Choroid plexus epithelial cell (primary cell): ENCODE data around the gene TGFBR3.

Experiments
- DNase-seq: peaks from one replicate; pipeline ENCODE4 v3.0.0-alpha.2; 2010; ENCODE audit warnings: low read depth
- H3K4me3 ChIP-seq: 2 replicates; pipeline ENCODE4 v1.5.1; 2011; ENCODE audit warnings: low read depth, mild to moderate bottlenecking, control low read depth, low read length, moderate library complexity
- TF ChIP-seq, protein P1 (sequence below): conservative IDR thresholded peaks from 2 replicates; pipeline ENCODE4 v1.5.1; 2011; ENCODE audit warnings: low read depth, mild to moderate bottlenecking, control low read depth, inconsistent platforms, low read length, moderate library complexity

TGFBR3 gene

DNA sequence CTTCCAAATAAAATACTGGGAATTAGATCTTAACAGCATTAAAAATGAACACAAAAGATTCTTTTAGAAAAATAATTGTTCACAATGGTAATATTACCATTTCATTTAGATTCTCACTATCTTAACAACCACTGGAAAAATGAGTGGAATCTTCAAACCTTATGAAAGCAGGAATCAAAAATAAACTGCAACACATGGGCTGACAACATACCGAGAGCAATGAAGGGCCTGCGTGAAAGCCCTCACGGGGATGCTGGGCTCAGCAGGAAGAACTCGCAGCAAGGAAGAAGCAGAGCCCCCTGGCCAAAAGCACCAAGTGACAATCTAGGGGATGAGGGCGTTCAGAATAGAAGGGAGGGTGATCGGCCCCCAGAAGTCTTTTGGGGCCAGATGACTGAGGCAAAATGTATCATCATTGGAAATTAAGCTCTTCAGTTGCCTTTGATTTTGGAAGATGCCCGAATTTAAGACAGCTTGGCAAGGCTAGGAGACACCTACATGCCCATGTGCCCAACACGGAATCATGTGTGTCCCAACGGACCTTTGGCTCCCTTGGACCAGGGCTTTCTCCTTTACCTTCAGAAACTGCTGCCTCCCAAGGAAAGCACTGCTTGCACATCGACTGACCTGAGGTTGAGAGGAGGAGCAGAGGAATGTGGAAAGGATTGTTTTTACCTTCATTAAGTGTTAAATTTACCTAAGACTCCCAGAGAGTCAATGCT is 103.9 kb downstream of the TGFBR3 start:
- TF ChIP-seq, protein P1, sequence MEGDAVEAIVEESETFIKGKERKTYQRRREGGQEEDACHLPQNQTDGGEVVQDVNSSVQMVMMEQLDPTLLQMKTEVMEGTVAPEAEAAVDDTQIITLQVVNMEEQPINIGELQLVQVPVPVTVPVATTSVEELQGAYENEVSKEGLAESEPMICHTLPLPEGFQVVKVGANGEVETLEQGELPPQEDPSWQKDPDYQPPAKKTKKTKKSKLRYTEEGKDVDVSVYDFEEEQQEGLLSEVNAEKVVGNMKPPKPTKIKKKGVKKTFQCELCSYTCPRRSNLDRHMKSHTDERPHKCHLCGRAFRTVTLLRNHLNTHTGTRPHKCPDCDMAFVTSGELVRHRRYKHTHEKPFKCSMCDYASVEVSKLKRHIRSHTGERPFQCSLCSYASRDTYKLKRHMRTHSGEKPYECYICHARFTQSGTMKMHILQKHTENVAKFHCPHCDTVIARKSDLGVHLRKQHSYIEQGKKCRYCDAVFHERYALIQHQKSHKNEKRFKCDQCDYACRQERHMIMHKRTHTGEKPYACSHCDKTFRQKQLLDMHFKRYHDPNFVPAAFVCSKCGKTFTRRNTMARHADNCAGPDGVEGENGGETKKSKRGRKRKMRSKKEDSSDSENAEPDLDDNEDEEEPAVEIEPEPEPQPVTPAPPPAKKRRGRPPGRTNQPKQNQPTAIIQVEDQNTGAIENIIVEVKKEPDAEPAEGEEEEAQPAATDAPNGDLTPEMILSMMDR, result no peak
- peak; percentile 50 for DNase-seq

DNA sequence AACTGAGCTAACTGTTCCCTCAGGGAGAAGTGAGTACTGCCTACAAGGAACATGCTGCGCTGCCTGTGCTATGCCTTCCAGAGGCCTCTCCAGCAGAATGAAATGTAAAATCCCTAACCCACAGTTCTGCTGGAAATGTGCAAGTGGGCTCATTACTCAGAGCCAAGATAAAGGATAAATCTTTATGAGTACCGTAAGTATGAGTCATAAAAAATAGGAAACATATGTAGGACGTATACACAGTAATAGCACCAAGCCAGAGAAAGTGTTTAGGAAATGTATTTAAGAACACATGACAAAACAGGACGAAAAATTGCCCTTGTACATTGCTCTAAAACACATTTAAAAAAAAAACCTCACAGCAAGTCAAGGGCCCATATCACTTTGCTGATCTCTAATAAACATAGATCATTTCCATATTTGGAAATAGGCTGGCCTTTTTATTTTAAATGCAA is 104.6 kb downstream of the TGFBR3 start:
- no peak overlapping the region for H3K4me3 ChIP-seq
- peak; percentile 67 for DNase-seq
- TF ChIP-seq, protein P1, result no peak

More for the DNA sequence above, 103.9 kb downstream of the TGFBR3 start:
- no peak overlapping the region for H3K4me3 ChIP-seq

GRCh38 chr1:91779548-91780021 is 106.4 kb downstream of the TGFBR3 start:
- no peak overlapping the region for H3K4me3 ChIP-seq
- no peak for DNase-seq

GRCh38 chr1:91778964-91779363 is 107.0 kb downstream of the TGFBR3 start:
- TF ChIP-seq, protein P1, result no peak
- no peak for DNase-seq
- H3K4me3 ChIP-seq, result no peak overlapping the region

More at GRCh38 chr1:91779548-91780021, 106.4 kb downstream of the TGFBR3 start:
- TF ChIP-seq, protein P1, result no peak

- TF ChIP-seq, protein P1, result no peak
- no peak overlapping the region for H3K4me3 ChIP-seq
- no peak for DNase-seq
Measured at GRCh38 chr1:91777630-91778300, 108.2 kb downstream of the TGFBR3 start.

- TF ChIP-seq, protein P1, result no peak
- no peak overlapping the region for H3K4me3 ChIP-seq
- DNase-seq, result no peak
Measured at GRCh38 chr1:91777196-91777595, 108.8 kb downstream of the TGFBR3 start.
